ENCODE measurements around the gene EYS.

Gene EYS

GRCh38 chr6:64847396-64847795 is 859.6 kb downstream of the EYS start:
- H3K4me1 ChIP-seq (ENCODE audit: low read length): no peaks in the 10 kb centered on the region
- no peak overlapping the region for H2AFZ ChIP-seq (ENCODE audit: low read length)
- no peak overlapping the region for H3K27ac ChIP-seq (ENCODE audit: low read length)
- no peaks in the 10 kb centered on the region for H3K36me3 ChIP-seq (replicated peaks; ENCODE audit: insufficient read depth, low read length)
- no peak overlapping the region for H3K9ac ChIP-seq (ENCODE audit: low read length)
- no peaks in the 10 kb centered on the region for H3K79me2 ChIP-seq (ENCODE audit: low read length)
- no peak for TF ChIP-seq EZH2 (optimal IDR thresholded peaks at IDR 0.05; ENCODE audit: low read depth, low read length)
- no peak for TF ChIP-seq CTCF (IDR thresholded peaks at IDR 0.05; ENCODE audit: low read length)
- TF ChIP-seq EZH2phosphoT487 (IDR thresholded peaks at IDR 0.05; ENCODE audit: low read length): no peak
- H3K27me3 ChIP-seq (replicated peaks; ENCODE audit: insufficient read depth, low read length): no peaks in the 10 kb centered on the region
- H3K9me3 ChIP-seq (replicated peaks; ENCODE audit: insufficient read depth, low read length): no peaks in the 10 kb centered on the region
- H3K4me3 ChIP-seq (ENCODE audit: low read length): no peak overlapping the region
- no peaks in the 10 kb centered on the region for H4K20me1 ChIP-seq (ENCODE audit: insufficient read depth, low read length)
- DNase-seq: no peak
- H3K4me2 ChIP-seq (ENCODE audit: low read depth, low read length): no peak overlapping the region
- no peaks in the 10 kb centered on the region for H3K9me2 ChIP-seq (replicated peaks; ENCODE audit: insufficient read depth, low read length)
- no peaks in the 10 kb centered on the region for H3F3A ChIP-seq (ENCODE audit: insufficient read depth, low read length)

- Histone ChIP-seq H3K9me2 (replicated peaks; ENCODE audit: insufficient read depth, low read length) (no peaks in the 10 kb centered on the region), H3F3A (ENCODE audit: insufficient read depth, low read length) (no peaks in the 10 kb centered on the region), H3K27me3 (replicated peaks; ENCODE audit: insufficient read depth, low read length) (no peaks in the 10 kb centered on the region), H3K9ac (ENCODE audit: low read length) (no peak overlapping the region), H3K4me1 (ENCODE audit: low read length) (no peaks in the 10 kb centered on the region), H2AFZ (ENCODE audit: low read length) (no peak overlapping the region), H3K27ac (ENCODE audit: low read length) (no peak overlapping the region), H3K79me2 (ENCODE audit: low read length) (no peaks in the 10 kb centered on the region), H3K36me3 (replicated peaks; ENCODE audit: insufficient read depth, low read length) (no peaks in the 10 kb centered on the region), H3K4me3 (ENCODE audit: low read length) (no peak overlapping the region), H3K9me3 (replicated peaks; ENCODE audit: insufficient read depth, low read length) (no peaks in the 10 kb centered on the region), H4K20me1 (ENCODE audit: insufficient read depth, low read length) (no peaks in the 10 kb centered on the region), H3K4me2 (ENCODE audit: low read depth, low read length) (no peak overlapping the region)
- no peak for DNase-seq
- TF ChIP-seq CTCF (IDR thresholded peaks at IDR 0.05; ENCODE audit: low read length) (no peak), EZH2 (optimal IDR thresholded peaks at IDR 0.05; ENCODE audit: low read depth, low read length) (no peak)
Measured at GRCh38 chr6:64838726-64839125, 868.3 kb downstream of the EYS start.

DNA sequence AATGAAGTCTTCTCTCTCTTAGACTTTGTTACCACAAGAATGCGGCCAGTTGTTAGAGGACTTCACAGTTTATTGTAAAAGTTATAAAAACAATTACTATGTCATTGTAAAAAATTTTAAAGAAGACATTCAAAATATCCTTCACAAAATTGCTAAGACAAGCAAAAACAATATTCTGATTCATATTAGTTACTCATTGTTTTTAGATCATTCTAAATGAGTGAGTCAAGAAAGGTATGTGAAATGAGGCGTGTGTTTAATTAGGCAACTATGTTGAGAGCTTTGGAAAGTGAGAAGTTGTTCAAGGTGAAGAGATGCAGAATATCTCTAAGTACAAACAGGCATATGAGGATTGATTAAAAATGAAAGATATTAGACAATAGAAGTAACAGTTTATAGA is 875.3 kb downstream of the EYS start:
- Histone ChIP-seq H4K20me1 (ENCODE audit: insufficient read depth, low read length) (no peaks in the 10 kb centered on the region), H2AFZ (ENCODE audit: low read length) (no peak overlapping the region), H3K9ac (ENCODE audit: low read length) (no peak overlapping the region), H3K36me3 (replicated peaks; ENCODE audit: insufficient read depth, low read length) (no peaks in the 10 kb centered on the region), H3K4me1 (ENCODE audit: low read length) (no peaks in the 10 kb centered on the region), H3K9me2 (replicated peaks; ENCODE audit: insufficient read depth, low read length) (no peaks in the 10 kb centered on the region), H3K27me3 (replicated peaks; ENCODE audit: insufficient read depth, low read length) (no peaks in the 10 kb centered on the region), H3K4me2 (ENCODE audit: low read depth, low read length) (no peak overlapping the region), H3K9me3 (replicated peaks; ENCODE audit: insufficient read depth, low read length) (no peaks in the 10 kb centered on the region), H3K27ac (ENCODE audit: low read length) (no peak overlapping the region), H3F3A (ENCODE audit: insufficient read depth, low read length) (no peaks in the 10 kb centered on the region), H3K4me3 (ENCODE audit: low read length) (no peak overlapping the region), H3K79me2 (ENCODE audit: low read length) (no peaks in the 10 kb centered on the region)
- no peak for DNase-seq
- no peak for TF ChIP-seq EZH2phosphoT487 (IDR thresholded peaks at IDR 0.05; ENCODE audit: low read length)
- no peak for TF ChIP-seq CTCF (IDR thresholded peaks at IDR 0.05; ENCODE audit: low read length)
- no peak for TF ChIP-seq EZH2 (optimal IDR thresholded peaks at IDR 0.05; ENCODE audit: low read depth, low read length)

Measured in MM.1S (cell line).